Neutrophil (primary cell): ENCODE measurements around the gene LPCAT1.
"Not testable (repeated sequence)": the region's sequence is repeated elsewhere in the genome, so short reads cannot be mapped to it uniquely, and the experiment has no call there.

Experiments used
- H3K27ac ChIP-seq: fragments of 200-600 bp; sonication (generic); 2 replicates; pipeline ENCODE4 v1.5.1; 2016; ENCODE audit warnings: mild to moderate bottlenecking, moderate library complexity
- H3K27me3 ChIP-seq: fragments of 200-600 bp; sonication (generic); 2 replicates; pipeline ENCODE4 v1.6.0; 2016; ENCODE audit warnings: mild to moderate bottlenecking
- H3K36me3 ChIP-seq: fragments of 200-600 bp; sonication (generic); 2 replicates; pipeline ENCODE4 v1.5.1; 2017
- H3K4me1 ChIP-seq, 2 experiments: fragments of 200-600 bp in 1 of 2; sonication (generic) in 1 of 2; 1 replicate in 1 of 2; 2 replicates in 1 of 2; pipeline versions ENCODE4 v1.5.1 to v1.6.1; 2013 to 2016; ENCODE audit warnings: low read depth in 1 of 2, low read length in 1 of 2, mild to moderate bottlenecking in 1 of 2, moderate library complexity in 1 of 2; ENCODE audit not compliant: control insufficient read depth in 1 of 2, insufficient read depth in 1 of 2
- H3K4me3 ChIP-seq, 2 experiments: fragments of 200-600 bp in 1 of 2; sonication (generic) in 1 of 2; 1 replicate in 1 of 2; 2 replicates in 1 of 2; pipeline ENCODE4 v1.5.1; 2013 to 2016; ENCODE audit warnings: low read depth in 1 of 2, low read length in 1 of 2, mild to moderate bottlenecking in 1 of 2, moderate library complexity in 1 of 2
- H3K9me3 ChIP-seq: fragments of 200-600 bp; sonication (generic); 2 replicates; pipeline ENCODE4 v1.5.1; 2016
- CTCF ChIP-seq: fragments of 200-600 bp; sonication (generic); IDR thresholded peaks from 2 replicates; pipeline ENCODE4 v1.5.1; 2016; ENCODE audit warnings: antibody characterized with exemption

The LPCAT1 gene

GRCh38 chr5:1478271-1479035 is 45.3 kb downstream of the LPCAT1 start:
- H3K9me3 ChIP-seq: no peaks in the 10 kb centered on the region
- peak overlapping the region; percentile 42 to 54 for H3K4me3 ChIP-seq
- H3K27ac ChIP-seq: peak overlapping the region; percentile 97
- H3K27me3 ChIP-seq: no peaks in the 10 kb centered on the region
- peaks cover 93% of the 10 kb centered on the region in 2 experiments for H3K4me1 ChIP-seq
- peaks cover 48% of the 10 kb centered on the region for H3K36me3 ChIP-seq
- peak; percentile 57 for TF ChIP-seq CTCF

- Histone ChIP-seq H3K9me3 (no peaks in the 10 kb centered on the region), H3K27me3 (no peaks in the 10 kb centered on the region), H3K4me1 (peaks cover 83 to 85% of the 10 kb centered on the region in 2 experiments), H3K36me3 (peaks cover 53% of the 10 kb centered on the region), H3K4me3 (peak overlapping the region; percentile 21 to 54), H3K27ac (peak overlapping the region; percentile 97)
- TF ChIP-seq CTCF: peak; percentile 47
Measured at GRCh38 chr5:1477341-1477740, 46.4 kb downstream of the LPCAT1 start.

- Histone ChIP-seq H3K36me3 (peaks cover 57% of the 10 kb centered on the region), H3K27ac (peak overlapping the region; percentile 97), H3K4me3 (peak overlapping the region; percentile 8 to 21), H3K9me3 (no peaks in the 10 kb centered on the region), H3K4me1 (peaks cover 79 to 82% of the 10 kb centered on the region in 2 experiments), H3K27me3 (no peaks in the 10 kb centered on the region)
- TF ChIP-seq CTCF: no peak
Measured at GRCh38 chr5:1476967-1477310, 46.8 kb downstream of the LPCAT1 start.

GRCh38 chr5:1476181-1476966 is 47.4 kb downstream of the LPCAT1 start:
- Histone ChIP-seq H3K27ac (peak overlapping the region; percentile 97), H3K4me3 (peak overlapping the region; percentile 8 to 21), H3K36me3 (peaks cover 62% of the 10 kb centered on the region), H3K9me3 (no peaks in the 10 kb centered on the region), H3K4me1 (peaks cover 73 to 76% of the 10 kb centered on the region in 2 experiments), H3K27me3 (no peaks in the 10 kb centered on the region)
- TF ChIP-seq CTCF: no peak

- H3K36me3 ChIP-seq: peaks cover 71% of the 10 kb centered on the region
- H3K4me1 ChIP-seq: peaks cover 65 to 68% of the 10 kb centered on the region in 2 experiments
- H3K27ac ChIP-seq: peak overlapping the region; percentile 97
- not testable (repeated sequence) for H3K27me3 ChIP-seq, H3K9me3 ChIP-seq, H3K4me3 ChIP-seq
Measured at GRCh38 chr5:1475544-1475900, 48.2 kb downstream of the LPCAT1 start.
